Smooth muscle cell (in vitro differentiated cells): ENCODE data around the gene GARNL3. TPM values are rescaled to one million over a fixed set of nuclear protein-coding genes. Genes with fewer than 3 reads are reported as not detected.

Experiments
- DNase-seq: peaks from one replicate; lab custom pipeline; 2025; ENCODE audit not compliant: unreplicated experiment; lab: John Stamatoyannopoulos, UW
- H2AFZ ChIP-seq: fragments of 200-600 bp; sonication (generic); 2 replicates; pipeline ENCODE4 v1.6.0; 2016; ENCODE audit warnings: antibody characterized with exemption, low read depth, mild to moderate bottlenecking
- H3F3A ChIP-seq: fragments of 200-600 bp; sonication (generic); 2 replicates; pipeline ENCODE4 v1.6.0; 2017; ENCODE audit warnings: antibody characterized with exemption, low read depth
- H3K27ac ChIP-seq: fragments of 200-600 bp; sonication (generic); 2 replicates; pipeline ENCODE4 v1.5.1; 2016; ENCODE audit warnings: low read depth, mild to moderate bottlenecking
- H3K27me3 ChIP-seq: fragments of 200-600 bp; sonication (generic); 2 replicates; pipeline ENCODE4 v1.6.1; 2016; ENCODE audit warnings: low read depth, mild to moderate bottlenecking
- H3K36me3 ChIP-seq: fragments of 200-600 bp; sonication (generic); 2 replicates; pipeline ENCODE4 v1.5.1; 2016; ENCODE audit warnings: low read depth
- H3K4me1 ChIP-seq: fragments of 200-600 bp; sonication (generic); 2 replicates; pipeline ENCODE4 v1.5.1; 2016; ENCODE audit warnings: low read depth
- H3K4me2 ChIP-seq: fragments of 200-600 bp; sonication (generic); 2 replicates; pipeline ENCODE4 v1.6.0; 2016; ENCODE audit warnings: mild to moderate bottlenecking
- H3K4me3 ChIP-seq: fragments of 200-600 bp; sonication (generic); 2 replicates; pipeline ENCODE4 v1.5.1; 2016; ENCODE audit warnings: mild to moderate bottlenecking
- H3K79me2 ChIP-seq: fragments of 200-600 bp; sonication (generic); 2 replicates; pipeline ENCODE4 v1.6.0; 2016; ENCODE audit warnings: low read depth, mild to moderate bottlenecking
- H3K9ac ChIP-seq: fragments of 200-600 bp; sonication (generic); 2 replicates; pipeline ENCODE4 v1.6.0; 2016; ENCODE audit warnings: low read depth
- H3K9me3 ChIP-seq: fragments of 200-600 bp; sonication (generic); replicated peaks from 2 replicates; pipeline ENCODE4 v1.5.1; 2016; ENCODE audit warnings: low read depth
- H4K20me1 ChIP-seq: fragments of 200-600 bp; sonication (generic); 2 replicates; pipeline ENCODE4 v1.6.0; 2016; ENCODE audit warnings: low read depth
- CTCF ChIP-seq: fragments of 200-600 bp; sonication (generic); IDR thresholded peaks from 2 replicates; pipeline ENCODE4 v1.5.1; 2017; ENCODE audit warnings: borderline replicate concordance, mild to moderate bottlenecking, antibody characterized with exemption; ENCODE audit not compliant: insufficient read depth, poor library complexity, severe bottlenecking
- WGBS: methylation state at CpG from one replicate; pipeline ENCODE4 v1.1.7; 2016; ENCODE audit warnings: low lambda C conversion rate; 5-methylcytosine and 5-hydroxymethylcytosine counted together
- polyA plus RNA-seq: library from polyadenylated mRNA; unstranded; fragments of >200 nt; fragmentation: Nextera tagmentation; extraction: Ambion mirVana; gene quantifications from 2 replicates; pipeline ENCODE4 v1.2.1, GENCODE V29; 2016
- total RNA-seq: library from RNA; depleted of rRNA; stranded (reverse); fragments of >200 nt; gene quantifications from 2 replicates; pipeline ENCODE4 v1.2.3, GENCODE V29; 2014

The GARNL3 gene
- total and polyA plus RNA-seq, 2 experiments from 2014 or later, result 4.7 to 18.5 TPM

- TF ChIP-seq CTCF, result no peak
- H3K27me3 ChIP-seq, result no peaks in the 10 kb centered on the region
- no peak overlapping the region for H3K27ac ChIP-seq
- DNase-seq, result no peak
- H3K36me3 ChIP-seq, result no peaks in the 10 kb centered on the region
- H3K9ac ChIP-seq, result no peak overlapping the region
- H3K4me3 ChIP-seq, result no peak overlapping the region
- no peaks in the 10 kb centered on the region for H3K9me3 ChIP-seq
- H3K79me2 ChIP-seq, result no peaks in the 10 kb centered on the region
- H3K4me1 ChIP-seq, result no peaks in the 10 kb centered on the region
- no peaks in the 10 kb centered on the region for H3F3A ChIP-seq
- H2AFZ ChIP-seq, result no peak overlapping the region
- 77% methylated on average over 8 of the region's 8 CpGs for WGBS
- H4K20me1 ChIP-seq, result no peaks in the 10 kb centered on the region
- H3K4me2 ChIP-seq, result no peak overlapping the region
These were observed 95.7 kb downstream of the GARNL3 start for GRCh38 chr9:127360250-127360649.

DNA sequence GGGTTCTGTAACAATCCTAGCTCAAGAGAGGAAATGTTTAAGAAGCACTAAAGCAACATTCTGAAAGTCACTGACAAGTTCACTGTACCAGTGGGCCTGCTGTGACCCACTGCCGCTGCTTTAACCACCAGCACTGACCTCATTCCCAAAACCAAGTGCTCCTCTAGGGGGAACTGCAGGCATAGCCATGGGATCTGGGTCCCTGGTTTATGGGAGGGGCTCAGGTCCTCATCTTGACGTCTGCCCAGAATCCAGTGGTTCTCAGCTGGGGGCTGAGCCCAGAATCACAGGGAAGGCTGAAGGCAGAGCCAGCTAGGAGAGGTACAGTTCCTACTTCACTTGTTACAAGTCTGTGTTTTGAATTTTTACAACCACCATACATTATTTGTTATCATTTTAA, 96.3 kb downstream of the GARNL3 start:
- Histone ChIP-seq H3F3A (no peaks in the 10 kb centered on the region), H2AFZ (no peak overlapping the region), H3K27me3 (no peaks in the 10 kb centered on the region), H3K4me2 (no peak overlapping the region), H3K79me2 (no peaks in the 10 kb centered on the region), H3K27ac (no peak overlapping the region), H3K9me3 (no peaks in the 10 kb centered on the region), H3K9ac (no peak overlapping the region), H3K4me1 (no peaks in the 10 kb centered on the region), H3K4me3 (no peak overlapping the region), H4K20me1 (no peaks in the 10 kb centered on the region), H3K36me3 (no peaks in the 10 kb centered on the region)
- peak; percentile 22 for TF ChIP-seq CTCF
- DNase-seq, result no peak
- 46% methylated on average over 2 of the region's 2 CpGs for WGBS

GRCh38 chr9:127361561-127361960, 97.0 kb downstream of the GARNL3 start:
- Histone ChIP-seq H3K4me3 (no peak overlapping the region), H3K27ac (no peak overlapping the region), H3K79me2 (no peaks in the 10 kb centered on the region), H2AFZ (no peak overlapping the region), H3K4me2 (no peak overlapping the region), H3K9me3 (no peaks in the 10 kb centered on the region), H3F3A (no peaks in the 10 kb centered on the region), H3K36me3 (no peaks in the 10 kb centered on the region), H3K27me3 (no peaks in the 10 kb centered on the region), H3K9ac (no peak overlapping the region), H3K4me1 (no peaks in the 10 kb centered on the region), H4K20me1 (no peaks in the 10 kb centered on the region)
- no peak for TF ChIP-seq CTCF
- DNase-seq, result no peak
- 69% methylated on average over 3 of the region's 3 CpGs for WGBS

- H3K27me3 ChIP-seq, result no peaks in the 10 kb centered on the region
- no peaks in the 10 kb centered on the region for H3K36me3 ChIP-seq
- no peaks in the 10 kb centered on the region for H4K20me1 ChIP-seq
- DNase-seq, result no peak
- no peak overlapping the region for H3K27ac ChIP-seq
- no peaks in the 10 kb centered on the region for H3K9me3 ChIP-seq
- no peak overlapping the region for H3K4me3 ChIP-seq
- no peaks in the 10 kb centered on the region for H3F3A ChIP-seq
- H3K9ac ChIP-seq, result no peak overlapping the region
- no peaks in the 10 kb centered on the region for H3K79me2 ChIP-seq
- no peak overlapping the region for H3K4me2 ChIP-seq
- TF ChIP-seq CTCF, result no peak
- WGBS, result 86% methylated on average over 7 of the region's 7 CpGs
- no peak overlapping the region for H2AFZ ChIP-seq
- H3K4me1 ChIP-seq, result no peaks in the 10 kb centered on the region
These were observed 98.3 kb downstream of the GARNL3 start for GRCh38 chr9:127362829-127363228.
